Neutrophil (primary cell): ENCODE data around the gene DNAH9.

Source experiments
- H3K27ac ChIP-seq: fragments of 200-600 bp; sonication (generic); 2 replicates; pipeline ENCODE4 v1.5.1; 2016; ENCODE audit warnings: mild to moderate bottlenecking, moderate library complexity
- H3K27me3 ChIP-seq: fragments of 200-600 bp; sonication (generic); 2 replicates; pipeline ENCODE4 v1.6.0; 2016; ENCODE audit warnings: mild to moderate bottlenecking
- H3K36me3 ChIP-seq: fragments of 200-600 bp; sonication (generic); 2 replicates; pipeline ENCODE4 v1.5.1; 2017
- H3K4me1 ChIP-seq, 2 experiments: fragments of 200-600 bp in 1 of 2; sonication (generic) in 1 of 2; 1 replicate in 1 of 2; 2 replicates in 1 of 2; pipeline versions ENCODE4 v1.5.1 to v1.6.1; 2013 to 2016; ENCODE audit warnings: low read depth in 1 of 2, low read length in 1 of 2, mild to moderate bottlenecking in 1 of 2, moderate library complexity in 1 of 2; ENCODE audit not compliant: control insufficient read depth in 1 of 2, insufficient read depth in 1 of 2
- H3K4me3 ChIP-seq, 2 experiments: fragments of 200-600 bp in 1 of 2; sonication (generic) in 1 of 2; 1 replicate in 1 of 2; 2 replicates in 1 of 2; pipeline ENCODE4 v1.5.1; 2013 to 2016; ENCODE audit warnings: low read depth in 1 of 2, low read length in 1 of 2, mild to moderate bottlenecking in 1 of 2, moderate library complexity in 1 of 2
- H3K9me3 ChIP-seq: fragments of 200-600 bp; sonication (generic); 2 replicates; pipeline ENCODE4 v1.5.1; 2016
- TF ChIP-seq, protein P1 (sequence below): fragments of 200-600 bp; sonication (generic); IDR thresholded peaks from 2 replicates; pipeline ENCODE4 v1.5.1; 2016; ENCODE audit warnings: antibody characterized with exemption

The DNAH9 gene

DNA sequence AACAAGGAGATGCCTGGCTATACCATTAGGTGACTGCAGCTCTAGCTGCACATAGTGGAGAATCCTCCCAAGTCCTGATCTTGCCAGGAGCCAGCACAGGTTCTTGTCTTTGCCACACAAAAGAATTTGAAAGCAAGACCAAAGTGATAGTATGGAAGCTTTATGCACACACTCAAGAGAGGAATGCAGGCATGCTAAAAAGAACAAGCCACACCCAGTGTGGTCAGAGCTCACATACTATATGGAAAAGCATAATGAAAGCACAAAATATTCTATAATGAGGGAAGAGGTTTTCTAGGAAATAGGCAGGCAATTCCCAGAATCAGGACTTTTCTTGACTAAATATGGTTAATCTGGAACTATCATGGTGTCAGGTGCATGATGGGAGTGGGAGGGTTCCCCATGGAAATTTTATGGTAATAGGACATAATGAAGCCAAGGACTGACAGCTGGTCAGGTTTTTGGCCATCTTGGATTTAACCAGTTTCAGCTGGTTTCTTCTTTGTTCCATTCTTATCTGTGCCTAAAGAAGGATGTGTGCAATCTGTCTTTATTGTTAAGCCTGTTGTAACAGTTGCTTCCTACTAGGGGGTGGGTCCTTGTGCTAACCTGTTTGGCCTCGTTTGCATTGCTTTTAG lies 227.4 kb downstream of the DNAH9 start:
- Histone ChIP-seq H3K27me3 (no peaks in the 10 kb centered on the region), H3K27ac (no peak overlapping the region), H3K4me3 (no peak overlapping the region), H3K9me3 (no peaks in the 10 kb centered on the region), H3K36me3 (no peaks in the 10 kb centered on the region), H3K4me1 (no peaks in the 10 kb centered on the region)
- TF ChIP-seq, protein P1, sequence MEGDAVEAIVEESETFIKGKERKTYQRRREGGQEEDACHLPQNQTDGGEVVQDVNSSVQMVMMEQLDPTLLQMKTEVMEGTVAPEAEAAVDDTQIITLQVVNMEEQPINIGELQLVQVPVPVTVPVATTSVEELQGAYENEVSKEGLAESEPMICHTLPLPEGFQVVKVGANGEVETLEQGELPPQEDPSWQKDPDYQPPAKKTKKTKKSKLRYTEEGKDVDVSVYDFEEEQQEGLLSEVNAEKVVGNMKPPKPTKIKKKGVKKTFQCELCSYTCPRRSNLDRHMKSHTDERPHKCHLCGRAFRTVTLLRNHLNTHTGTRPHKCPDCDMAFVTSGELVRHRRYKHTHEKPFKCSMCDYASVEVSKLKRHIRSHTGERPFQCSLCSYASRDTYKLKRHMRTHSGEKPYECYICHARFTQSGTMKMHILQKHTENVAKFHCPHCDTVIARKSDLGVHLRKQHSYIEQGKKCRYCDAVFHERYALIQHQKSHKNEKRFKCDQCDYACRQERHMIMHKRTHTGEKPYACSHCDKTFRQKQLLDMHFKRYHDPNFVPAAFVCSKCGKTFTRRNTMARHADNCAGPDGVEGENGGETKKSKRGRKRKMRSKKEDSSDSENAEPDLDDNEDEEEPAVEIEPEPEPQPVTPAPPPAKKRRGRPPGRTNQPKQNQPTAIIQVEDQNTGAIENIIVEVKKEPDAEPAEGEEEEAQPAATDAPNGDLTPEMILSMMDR, result no peak

DNA sequence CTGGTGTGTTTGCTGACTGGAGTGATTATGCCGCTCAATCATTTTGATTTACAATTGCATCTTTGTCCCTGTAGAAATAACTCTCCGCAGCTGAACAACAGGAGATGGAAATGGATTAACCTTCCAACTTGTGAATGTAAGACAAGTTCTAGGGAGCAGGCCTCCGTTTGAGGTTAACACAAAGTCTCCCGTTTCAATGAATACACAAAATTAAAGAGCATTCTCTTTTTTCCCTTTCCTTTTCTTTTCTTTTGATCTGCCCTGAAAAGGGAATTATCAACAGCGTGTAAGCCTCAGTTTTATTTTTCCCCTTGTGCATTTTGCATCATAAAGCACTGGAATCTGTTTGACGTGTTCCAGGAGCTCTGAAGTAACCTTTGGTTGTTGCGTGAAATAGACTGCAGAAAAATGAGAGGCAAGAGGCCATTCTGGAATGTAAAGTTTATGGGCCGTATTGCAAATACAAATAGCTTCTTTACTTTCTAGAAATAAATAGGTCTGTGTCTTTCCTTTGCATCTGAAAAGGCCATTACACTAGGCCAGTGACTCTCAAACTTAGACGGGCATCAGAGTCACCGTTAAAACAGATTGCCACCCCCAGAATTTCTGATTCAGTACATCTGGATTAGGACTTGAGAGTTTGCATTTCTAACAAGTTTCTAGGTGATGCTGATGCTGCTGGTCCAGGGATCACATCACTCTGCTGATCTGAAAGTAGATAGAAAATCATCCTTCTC lies 234.3 kb downstream of the DNAH9 start:
- H3K27ac ChIP-seq, result no peak overlapping the region
- no peaks in the 10 kb centered on the region for H3K4me1 ChIP-seq
- no peak overlapping the region for H3K4me3 ChIP-seq
- H3K27me3 ChIP-seq, result no peaks in the 10 kb centered on the region
- H3K36me3 ChIP-seq, result no peaks in the 10 kb centered on the region
- TF ChIP-seq, protein P1, result no peak
- no peaks in the 10 kb centered on the region for H3K9me3 ChIP-seq

DNA sequence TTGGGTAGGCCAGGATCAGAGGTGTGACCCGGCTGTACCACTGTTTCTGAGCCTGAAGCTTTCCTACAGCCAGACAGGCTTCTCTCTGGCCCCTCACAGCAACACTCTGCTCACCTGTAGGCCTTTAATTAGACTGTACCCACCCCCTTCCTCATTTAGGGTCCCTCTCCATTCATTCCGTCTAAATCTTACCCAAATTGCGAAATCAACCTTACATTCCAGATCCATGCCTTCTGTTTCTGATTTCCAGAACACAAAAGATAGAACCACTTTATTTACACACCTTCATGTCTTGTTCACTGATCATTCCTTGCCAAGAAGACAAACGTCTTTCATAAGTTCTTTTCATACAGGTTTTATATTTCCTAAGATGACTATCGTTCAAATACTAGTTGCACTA lies 238.2 kb downstream of the DNAH9 start:
- TF ChIP-seq, protein P1, result no peak
- Histone ChIP-seq H3K4me1 (no peaks in the 10 kb centered on the region), H3K9me3 (no peaks in the 10 kb centered on the region), H3K27ac (no peak overlapping the region), H3K27me3 (no peaks in the 10 kb centered on the region), H3K4me3 (no peak overlapping the region), H3K36me3 (no peaks in the 10 kb centered on the region)

DNA sequence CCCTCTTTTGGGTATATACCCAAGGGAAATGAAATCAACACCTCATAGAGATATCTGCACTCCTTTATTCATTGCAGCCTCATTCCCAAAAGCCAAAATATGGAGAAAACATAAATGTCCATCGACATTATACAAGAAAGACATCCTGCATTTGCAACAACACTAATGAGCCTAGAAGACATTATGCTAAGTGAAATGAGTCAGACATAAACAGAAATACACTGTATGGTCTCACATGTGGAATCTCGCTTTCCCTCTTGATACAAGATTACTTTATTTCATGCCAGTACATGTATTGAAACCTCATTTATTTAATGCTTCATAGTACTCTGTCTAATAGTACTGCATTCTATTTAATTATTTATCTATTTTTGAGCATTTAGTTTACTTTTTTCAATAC lies 241.8 kb downstream of the DNAH9 start:
- no peaks in the 10 kb centered on the region for H3K9me3 ChIP-seq
- no peaks in the 10 kb centered on the region for H3K4me1 ChIP-seq
- TF ChIP-seq, protein P1, result no peak
- no peaks in the 10 kb centered on the region for H3K27me3 ChIP-seq
- no peaks in the 10 kb centered on the region for H3K36me3 ChIP-seq
- no peak overlapping the region for H3K4me3 ChIP-seq
- no peak overlapping the region for H3K27ac ChIP-seq

DNA sequence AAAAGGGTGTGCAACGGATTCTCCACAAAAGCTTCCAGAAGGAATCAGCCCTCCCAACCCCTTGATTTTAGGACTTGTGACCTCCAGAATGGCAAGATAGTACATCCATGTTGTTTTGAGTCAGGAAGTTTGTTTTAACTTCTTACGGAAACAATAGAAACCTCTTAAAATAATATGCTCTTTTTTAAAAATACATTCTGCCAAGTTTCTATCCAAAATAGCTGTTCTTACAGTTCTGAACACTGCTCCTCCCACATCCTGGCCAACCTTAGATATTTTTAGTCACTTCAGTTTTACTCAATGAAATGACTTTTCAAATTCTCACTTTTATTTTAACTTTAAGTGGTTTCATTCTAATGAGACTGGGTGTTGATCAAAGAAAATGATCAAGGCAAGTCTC lies 242.6 kb downstream of the DNAH9 start:
- H3K4me1 ChIP-seq, result no peaks in the 10 kb centered on the region
- H3K9me3 ChIP-seq, result no peaks in the 10 kb centered on the region
- H3K27ac ChIP-seq, result no peak overlapping the region
- H3K27me3 ChIP-seq, result no peaks in the 10 kb centered on the region
- no peaks in the 10 kb centered on the region for H3K36me3 ChIP-seq
- no peak overlapping the region for H3K4me3 ChIP-seq
- TF ChIP-seq, protein P1, result no peak
